Mononuclear cell (primary cell): Measurements from ENCODE around the gene PPDPF. TPM values are rescaled to one million over a fixed set of nuclear protein-coding genes. Genes with fewer than 3 reads are reported as not detected.
"Not testable (repeated sequence)": the region's sequence is repeated elsewhere in the genome, so short reads cannot be mapped to it uniquely, and the experiment has no call there.

Experiments used
- H3K27me3 ChIP-seq: 2 replicates; pipeline ENCODE4 v1.6.0; 2011; ENCODE audit warnings: low read length, control low read depth; ENCODE audit not compliant: insufficient read depth
- H3K4me1 ChIP-seq: 2 replicates; pipeline ENCODE4 v1.5.1; 2011; ENCODE audit warnings: mild to moderate bottlenecking, low read length, control low read depth; ENCODE audit not compliant: insufficient read depth
- H3K4me3 ChIP-seq: 2 replicates; pipeline ENCODE4 v1.5.1; 2011; ENCODE audit warnings: mild to moderate bottlenecking, low read length, moderate library complexity
- H3K9me3 ChIP-seq: 2 replicates; pipeline ENCODE4 v1.5.1; 2011; ENCODE audit warnings: low read depth, mild to moderate bottlenecking, control low read depth, low read length
- total RNA-seq: library from RNA; depleted of rRNA; stranded (reverse); fragments of >200 nt; gene quantifications from one replicate; pipeline ENCODE4 v1.2.3, GENCODE V29; 2012

PPDPF gene, protein sequence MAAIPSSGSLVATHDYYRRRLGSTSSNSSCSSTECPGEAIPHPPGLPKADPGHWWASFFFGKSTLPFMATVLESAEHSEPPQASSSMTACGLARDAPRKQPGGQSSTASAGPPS
- total RNA-seq, result 57.6 TPM

DNA sequence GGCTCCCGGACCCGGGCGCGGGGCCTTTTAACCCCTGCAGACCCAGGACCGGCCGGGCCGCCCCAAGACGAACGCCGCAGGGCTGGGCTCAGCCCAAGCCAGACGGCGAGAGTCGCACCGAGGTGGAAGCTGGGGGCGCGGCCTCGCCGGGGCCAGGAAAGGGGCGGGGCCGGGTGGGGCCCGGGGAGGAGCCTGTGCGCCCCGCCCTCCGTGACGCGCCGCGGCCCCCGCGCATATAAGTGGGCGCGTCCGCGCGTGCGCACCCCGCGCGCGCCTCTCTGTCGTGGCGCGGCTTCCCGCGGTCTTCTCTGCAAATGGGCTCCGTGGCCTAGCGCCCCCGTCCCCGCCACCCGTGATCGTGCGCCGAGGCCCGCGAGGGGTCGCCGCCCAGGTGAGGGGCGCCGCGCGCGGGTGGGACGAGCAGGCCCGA, at the start of gene PPDPF:
PPDPF (plus strand) TSS at position 262 of the 430 bp plus-strand sequence. CDS start 544 bp downstream, outside the sequence.
- Histone ChIP-seq H3K27me3 (no peaks in the 10 kb centered on the region), H3K4me1 (peaks cover 21% of the 10 kb centered on the region), H3K9me3 (no peaks in the 10 kb centered on the region), H3K4me3 (peak within 1 kb of the TSS; percentile 53)

DNA sequence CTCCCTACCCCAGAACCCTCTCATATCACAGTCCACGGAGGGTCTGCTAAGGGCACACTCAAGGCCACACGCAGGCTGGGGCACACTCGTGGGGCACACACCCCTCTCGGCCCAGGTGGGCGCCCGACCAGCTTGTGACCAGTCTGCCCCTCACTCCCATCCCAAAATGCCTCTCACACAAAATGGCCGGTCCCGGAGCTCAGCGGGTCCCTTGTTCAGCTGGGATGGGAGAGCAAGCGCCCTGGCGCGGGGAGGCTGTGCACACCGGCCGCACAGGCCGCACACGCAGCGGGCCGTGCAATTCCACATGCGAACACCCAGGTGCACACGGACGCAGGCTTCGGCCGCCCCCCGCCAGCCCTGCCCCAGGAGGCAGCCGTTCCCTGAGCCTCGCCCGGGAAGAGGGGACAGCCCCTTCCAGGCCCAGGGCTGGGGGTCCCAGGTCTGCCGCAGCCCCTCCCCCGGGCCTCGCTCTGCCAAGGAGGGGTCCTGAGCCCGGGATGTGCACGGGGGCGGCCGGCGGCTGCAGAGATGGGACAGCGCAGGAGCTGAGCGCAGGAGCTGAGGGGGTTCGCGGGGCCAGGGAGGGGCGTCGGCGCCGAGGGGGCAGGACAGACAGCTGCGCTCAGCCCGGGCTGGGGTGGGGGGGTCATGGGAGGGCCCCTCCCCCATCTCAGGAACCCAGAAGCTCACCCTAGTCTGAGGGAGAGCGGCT, 49.4 kb upstream of the PPDPF start:
- Histone ChIP-seq H3K4me1 (peaks cover 5% of the 10 kb centered on the region), H3K9me3 (no peaks in the 10 kb centered on the region), H3K27me3 (peaks cover 25% of the 10 kb centered on the region), H3K4me3 (no peak overlapping the region)

DNA sequence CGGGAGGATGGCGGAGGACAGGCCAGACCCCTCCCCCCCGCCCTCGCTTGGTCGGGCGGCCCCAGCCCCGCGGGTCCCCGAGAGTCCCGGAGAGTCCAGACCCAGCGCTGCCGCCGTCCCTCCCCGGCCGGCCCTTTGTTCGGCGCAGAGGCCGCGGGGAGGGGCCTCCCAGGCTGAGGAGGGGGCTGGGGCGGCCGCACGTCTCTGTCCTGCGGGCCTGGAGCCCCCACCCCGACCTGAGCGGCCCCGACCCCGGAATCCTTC, 48.9 kb upstream of the PPDPF start:
- peaks cover 25% of the 10 kb centered on the region for H3K27me3 ChIP-seq
- H3K9me3 ChIP-seq, result no peaks in the 10 kb centered on the region
- peaks cover 5% of the 10 kb centered on the region for H3K4me1 ChIP-seq
- no peak overlapping the region for H3K4me3 ChIP-seq

DNA sequence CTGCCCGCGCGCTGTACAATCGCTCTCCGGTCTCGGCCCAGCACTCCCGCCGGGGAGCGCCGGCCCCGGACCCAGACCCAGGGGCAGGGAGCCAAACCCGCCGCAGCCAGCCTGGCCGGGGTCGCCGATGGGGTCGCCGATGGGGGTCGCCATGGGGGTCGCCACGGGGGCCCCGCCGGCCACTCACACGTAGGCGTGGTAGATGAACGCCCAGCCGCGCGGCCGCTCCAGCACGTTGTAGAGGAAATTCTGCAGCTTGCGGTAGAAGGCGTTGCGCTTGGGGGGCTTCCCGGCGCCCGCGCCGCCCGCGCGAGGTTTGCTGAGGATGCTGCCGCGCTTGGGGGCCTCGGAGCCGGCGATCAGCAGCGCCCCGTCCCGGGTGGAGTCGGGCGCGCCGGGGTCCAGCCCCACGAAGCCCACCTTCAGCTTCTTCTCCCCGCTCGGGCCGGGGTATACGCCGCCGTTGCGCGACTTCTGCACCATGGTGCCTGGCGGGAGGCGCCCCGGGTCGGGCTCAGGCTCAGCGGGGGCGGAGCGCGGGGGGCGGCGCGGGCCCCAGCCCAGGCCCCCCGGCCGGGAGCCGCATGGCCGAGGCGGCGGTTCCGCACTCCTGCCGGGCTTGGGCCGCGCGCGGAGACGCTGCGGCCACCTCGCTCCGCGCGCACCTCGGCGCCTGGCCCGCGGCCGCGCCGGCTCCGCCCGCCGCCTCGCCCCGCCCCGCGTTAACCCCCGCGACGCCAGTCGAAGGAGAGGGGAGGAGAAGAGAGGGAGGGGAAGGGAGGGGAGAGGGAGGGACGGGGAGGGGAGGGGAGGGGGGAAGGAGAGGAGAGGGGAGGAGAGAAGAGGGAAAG, 48.4 kb upstream of the PPDPF start, which contains the start of gene KCNQ2:
KCNQ2 (minus strand) TSS at position 675 of the 851 bp plus-strand sequence; CDS start at position 483, 192 bp downstream.
- Histone ChIP-seq H3K4me1 (peaks cover 5% of the 10 kb centered on the region), H3K4me3 (no peak within 1 kb of the TSS), H3K9me3 (no peaks in the 10 kb centered on the region), H3K27me3 (peaks cover 25% of the 10 kb centered on the region)

DNA sequence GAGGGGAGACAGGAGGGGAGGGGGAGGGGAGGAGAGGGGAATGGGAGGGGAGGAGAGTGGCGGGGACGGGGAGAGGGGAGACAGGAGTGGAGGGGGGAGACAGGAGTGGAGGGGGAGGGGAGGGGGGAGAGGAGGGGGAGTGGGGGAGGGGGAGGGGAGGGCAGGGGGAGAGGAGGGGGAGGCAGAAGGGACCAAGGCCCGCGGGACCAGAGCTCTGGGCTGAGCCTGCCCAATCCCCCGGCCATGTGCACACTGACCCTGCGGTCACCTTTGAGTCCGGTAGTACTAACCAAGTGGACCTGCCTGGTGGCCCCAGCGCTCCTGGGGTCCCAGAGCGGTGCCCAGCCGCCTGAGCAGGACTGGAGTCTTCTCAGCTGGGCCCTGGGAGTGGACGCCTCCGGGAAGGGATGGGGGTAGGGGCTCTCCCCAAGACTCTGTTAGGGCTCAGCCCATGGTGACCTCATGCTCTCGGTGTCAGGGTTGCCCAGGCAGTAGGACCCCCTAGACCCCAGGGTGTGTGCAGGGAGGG, 47.6 kb upstream of the PPDPF start:
- Histone ChIP-seq H3K27me3 (peaks cover 25% of the 10 kb centered on the region), H3K9me3 (no peaks in the 10 kb centered on the region), H3K4me1 (peaks cover 5% of the 10 kb centered on the region), H3K4me3 (no peak overlapping the region)

DNA sequence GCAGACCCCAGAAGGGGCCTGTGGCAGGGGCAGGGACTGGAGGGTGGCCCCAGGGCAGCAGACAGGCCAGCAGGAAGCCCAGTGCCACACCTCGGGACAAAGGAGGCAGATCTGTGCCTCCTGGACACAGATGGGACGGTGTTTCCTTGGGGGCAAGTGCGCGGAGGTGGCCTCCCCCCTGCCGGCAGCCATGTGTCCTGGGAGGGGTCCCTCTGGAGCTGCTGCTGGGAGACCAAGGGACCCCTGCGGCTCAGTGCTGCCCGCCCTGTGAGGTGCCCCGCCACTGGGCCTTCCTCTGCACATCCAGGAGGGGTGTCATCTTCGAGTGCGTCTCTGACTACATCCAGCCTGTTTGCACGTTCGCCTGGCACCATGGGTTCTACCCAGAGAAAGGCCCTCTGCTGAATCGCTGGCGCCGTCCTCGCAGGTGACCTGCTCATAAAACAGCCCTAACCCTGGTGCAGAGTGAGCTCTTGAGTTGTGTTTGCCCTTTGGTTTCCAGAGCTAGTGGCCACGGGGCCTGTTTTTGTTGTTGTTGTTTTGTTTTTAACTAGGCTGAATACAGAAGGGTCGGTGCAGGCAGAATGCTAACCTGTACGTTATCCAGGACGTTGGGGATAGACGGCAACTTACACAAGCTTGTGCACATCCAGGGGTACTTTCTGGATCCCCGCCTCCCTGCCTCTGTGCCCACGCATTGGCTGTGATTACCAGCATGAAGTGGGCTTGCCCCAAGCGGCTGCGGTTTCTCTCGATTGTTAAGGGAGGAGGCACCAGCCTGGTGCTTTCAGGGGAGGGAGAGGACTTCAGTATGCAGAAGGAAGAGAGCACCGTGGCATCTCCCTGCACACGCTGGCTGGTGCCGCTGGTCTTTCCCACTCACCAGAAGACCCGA, 46.8 kb upstream of the PPDPF start:
- Histone ChIP-seq H3K4me1 (peaks cover 5% of the 10 kb centered on the region), H3K27me3 (peaks cover 25% of the 10 kb centered on the region), H3K9me3 (no peaks in the 10 kb centered on the region), H3K4me3 (no peak overlapping the region)

DNA sequence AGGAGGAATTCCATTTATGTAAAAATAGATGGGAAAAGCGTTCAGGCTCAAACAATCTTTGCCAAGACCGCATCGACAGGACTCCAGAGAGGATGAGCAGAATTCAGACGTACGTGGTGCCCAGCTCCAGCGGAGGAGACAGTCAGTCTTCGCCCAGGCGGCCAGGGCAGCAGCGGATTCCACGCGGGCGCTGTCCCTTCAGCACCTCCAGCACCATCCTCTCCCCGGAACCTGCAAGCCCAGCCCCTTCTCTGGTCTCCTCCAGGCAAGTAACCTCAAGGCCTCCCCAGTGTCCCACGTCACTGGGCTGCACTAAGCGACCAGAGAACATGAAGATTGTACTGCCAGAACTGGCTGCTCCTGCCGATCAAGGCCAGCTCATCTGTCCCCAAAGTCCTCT, 45.4 kb upstream of the PPDPF start:
- Histone ChIP-seq H3K4me3 (no peak overlapping the region), H3K27me3 (peaks cover 25% of the 10 kb centered on the region), H3K9me3 (no peaks in the 10 kb centered on the region), H3K4me1 (peaks cover 5% of the 10 kb centered on the region)

DNA sequence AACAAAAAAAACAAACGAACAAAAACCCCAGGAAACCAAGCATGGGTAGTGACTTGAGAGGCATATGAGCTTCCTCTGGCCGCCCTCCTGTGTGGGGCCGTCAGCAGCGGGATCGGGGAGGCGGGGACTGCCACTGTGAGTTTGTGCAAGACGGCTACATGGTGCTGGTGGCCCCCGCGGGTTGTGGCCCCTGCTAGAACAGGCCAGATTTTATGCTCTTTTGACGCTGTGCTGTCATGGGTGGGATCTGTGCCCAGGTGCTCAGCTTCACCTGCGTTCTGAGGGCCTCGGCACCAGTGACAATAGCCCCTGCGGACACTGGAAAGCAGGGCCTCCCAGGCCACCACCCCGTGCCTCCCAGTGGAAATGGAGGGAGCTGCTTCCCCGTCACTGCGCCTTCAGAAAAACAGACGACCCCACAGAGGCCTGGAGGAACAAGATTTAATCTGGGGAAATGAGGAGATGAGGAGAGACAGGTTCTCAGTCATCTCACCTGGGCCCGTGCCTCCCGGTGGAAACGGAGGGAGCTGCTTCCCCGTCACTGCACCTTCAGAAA, 43.4 kb upstream of the PPDPF start:
- Histone ChIP-seq H3K9me3 (no peaks in the 10 kb centered on the region), H3K4me3 (no peak overlapping the region), H3K27me3 (peaks cover 20% of the 10 kb centered on the region), H3K4me1 (peaks cover under 1% of the 10 kb centered on the region)

DNA sequence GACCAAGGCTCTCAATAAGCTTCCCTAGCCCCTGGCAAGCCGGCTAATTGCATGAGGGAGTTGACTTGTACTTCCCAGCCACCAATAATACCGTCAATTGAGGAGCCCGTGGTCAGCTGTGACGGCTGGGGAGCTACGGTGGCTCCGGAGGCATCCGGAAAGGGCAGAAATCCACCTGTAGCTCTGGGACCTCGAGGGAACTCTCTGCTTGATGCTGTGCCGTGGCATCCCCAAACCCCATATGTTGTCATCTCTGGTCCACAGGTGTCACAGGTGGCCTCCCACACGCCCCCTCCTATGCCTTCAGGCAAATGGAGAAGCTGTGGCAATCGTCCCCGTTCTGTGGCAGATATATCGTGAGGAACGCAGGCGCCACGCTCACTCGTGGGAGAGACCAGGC, 42.6 kb upstream of the PPDPF start:
- Histone ChIP-seq H3K4me1 (no peaks in the 10 kb centered on the region), H3K27me3 (peaks cover 20% of the 10 kb centered on the region), H3K4me3 (no peak overlapping the region), H3K9me3 (no peaks in the 10 kb centered on the region)

DNA sequence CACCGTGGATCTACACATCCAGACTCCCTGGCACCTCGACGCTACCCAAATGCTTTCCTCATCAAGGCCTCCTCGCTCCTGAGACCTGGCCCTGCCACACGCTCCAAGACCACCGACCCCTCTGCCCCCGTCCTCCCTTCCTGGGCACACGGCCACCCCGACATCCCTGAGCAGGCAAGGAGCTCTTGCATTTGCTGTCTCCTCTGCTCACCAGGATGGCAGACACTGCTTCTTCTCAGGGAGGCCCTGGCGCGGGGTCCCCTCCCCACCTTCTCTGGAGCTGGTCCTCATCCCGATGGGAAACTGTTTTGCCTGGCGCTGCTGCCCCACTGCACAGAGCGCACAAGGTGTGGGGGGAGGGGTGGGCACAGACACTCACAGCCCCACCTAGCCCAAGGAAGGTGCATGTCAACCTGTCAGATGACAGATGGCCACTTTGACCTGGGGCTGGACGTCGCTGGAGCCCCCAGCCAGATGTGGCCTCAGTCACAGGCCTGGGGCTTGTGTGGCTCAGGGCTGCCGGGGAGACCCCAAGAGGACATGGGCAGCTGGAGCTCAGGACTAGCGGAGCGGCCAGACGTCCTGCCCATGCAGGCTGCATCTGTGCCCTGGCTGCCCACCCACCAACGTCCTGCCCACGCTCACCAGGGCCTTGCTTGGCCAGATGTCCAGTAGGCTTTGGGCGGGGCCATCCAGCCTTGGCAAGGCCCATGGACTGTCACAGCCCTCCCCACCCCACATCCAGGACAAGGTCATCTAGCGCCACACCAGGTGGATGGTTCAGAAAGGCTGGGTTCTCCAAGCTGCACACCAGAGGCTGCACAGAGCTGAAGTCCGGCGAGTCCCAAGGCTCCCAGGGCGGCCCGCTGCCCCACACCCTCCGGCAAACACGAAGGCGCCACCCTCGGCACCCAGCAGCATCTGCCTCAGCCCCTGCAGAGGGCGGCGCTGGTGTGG, 41.9 kb upstream of the PPDPF start:
- H3K4me1 ChIP-seq, result no peaks in the 10 kb centered on the region
- no peaks in the 10 kb centered on the region for H3K9me3 ChIP-seq
- H3K4me3 ChIP-seq, result no peak overlapping the region
- H3K27me3 ChIP-seq, result peaks cover 13% of the 10 kb centered on the region

DNA sequence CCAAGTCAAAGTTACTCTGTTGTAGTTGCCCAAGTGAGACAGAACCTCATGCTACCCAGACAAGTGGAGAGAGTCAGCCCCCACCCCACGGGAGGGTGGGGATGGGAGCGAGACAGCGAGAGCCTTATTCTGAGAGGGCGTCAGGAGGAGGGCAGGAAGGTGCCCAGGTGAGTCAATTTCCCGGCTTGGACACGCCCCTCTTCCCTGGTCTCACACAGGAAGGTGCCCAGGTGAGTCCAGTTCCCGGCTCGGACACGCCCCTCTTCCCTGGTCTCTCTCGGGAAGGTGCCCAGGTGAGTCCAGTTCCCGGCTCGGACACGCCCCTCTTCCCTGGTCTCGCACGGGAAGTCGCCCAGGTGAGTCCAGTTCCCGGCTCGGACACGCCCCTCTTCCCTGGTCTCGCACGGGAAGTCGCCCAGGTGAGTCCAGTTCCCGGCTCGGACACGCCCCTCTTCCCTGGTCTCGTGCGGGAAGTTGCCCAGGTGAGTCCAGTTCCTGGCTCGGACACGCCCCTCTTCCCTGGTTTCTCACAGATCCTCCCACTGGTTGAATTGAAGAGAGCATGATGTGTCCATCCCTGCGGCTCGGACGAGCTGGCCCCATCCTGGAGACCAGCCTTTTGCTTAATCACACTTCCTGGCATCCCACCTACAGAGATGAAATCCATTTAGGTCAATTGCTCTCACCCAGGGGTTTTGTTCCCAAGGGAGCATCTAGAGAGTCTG, 40.7 kb upstream of the PPDPF start:
- H3K4me3 ChIP-seq, H3K27me3 ChIP-seq, H3K9me3 ChIP-seq, H3K4me1 ChIP-seq: not testable (repeated sequence)

DNA sequence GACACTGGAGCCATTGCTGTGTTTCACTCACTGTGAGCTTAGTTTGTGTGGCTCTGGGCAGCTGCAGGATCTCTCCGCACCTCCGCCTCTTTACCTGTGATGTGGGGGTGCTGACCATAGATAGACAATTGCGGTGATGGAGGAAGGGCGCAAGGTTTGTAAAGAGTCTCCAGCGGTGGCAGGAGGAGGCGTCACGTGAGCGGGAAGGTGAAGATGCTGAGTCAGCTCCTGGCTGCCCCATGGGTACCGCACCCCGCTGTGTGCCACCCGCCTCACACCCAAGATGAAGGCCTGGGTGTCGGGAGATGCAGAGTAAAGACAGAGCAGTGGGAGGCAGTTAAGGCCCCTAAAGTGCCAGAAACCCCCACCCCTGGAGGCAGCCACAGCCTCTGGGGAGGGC, 39.1 kb upstream of the PPDPF start:
- no peak overlapping the region for H3K4me3 ChIP-seq
- H3K9me3 ChIP-seq, result no peaks in the 10 kb centered on the region
- no peaks in the 10 kb centered on the region for H3K4me1 ChIP-seq
- no peaks in the 10 kb centered on the region for H3K27me3 ChIP-seq

DNA sequence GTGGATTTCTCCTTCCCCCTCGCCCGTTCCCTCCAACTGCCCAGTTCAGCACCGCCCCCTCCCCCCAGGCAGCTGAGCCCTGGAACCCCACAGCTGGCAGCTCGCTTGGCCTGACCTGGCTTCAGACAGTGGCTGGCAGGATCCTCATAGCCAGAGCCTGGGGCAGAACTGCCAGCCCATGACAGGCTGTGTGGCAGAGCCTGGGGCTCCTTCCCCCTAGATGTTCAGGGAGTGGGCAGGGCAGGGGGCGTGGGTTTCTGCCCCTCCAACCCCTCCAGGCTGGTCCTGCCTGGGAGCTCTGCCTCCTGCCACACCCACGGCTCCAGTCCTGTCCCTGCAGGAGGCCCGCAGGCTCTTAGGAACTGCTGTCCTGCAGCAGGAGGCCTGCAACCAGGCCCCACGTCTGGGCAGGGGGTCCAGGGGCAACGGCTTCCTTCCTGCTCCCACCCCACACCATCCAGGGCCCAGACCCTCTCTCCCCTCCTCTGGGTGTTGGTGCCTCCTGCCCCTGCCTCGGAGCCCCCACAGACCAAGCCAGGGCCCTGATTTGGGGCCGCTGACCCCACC, 38.5 kb upstream of the PPDPF start:
- peaks cover under 1% of the 10 kb centered on the region for H3K27me3 ChIP-seq
- no peaks in the 10 kb centered on the region for H3K9me3 ChIP-seq
- no peak overlapping the region for H3K4me3 ChIP-seq
- no peaks in the 10 kb centered on the region for H3K4me1 ChIP-seq
